Chondrocyte (in vitro differentiated cells): ENCODE data around the gene AFP. TPM values are rescaled to one million over a fixed set of nuclear protein-coding genes. Genes with fewer than 3 reads are reported as not detected.

ENCODE experiments used
- DNase-seq: peaks from one replicate; pipeline ENCODE4 v3.0.0; 2021; ENCODE audit warnings: mixed read lengths, low spot score
- H3K27ac Mint-ChIP-seq: one replicate; pipeline ENCODE4 v1.8.0; 2021; ENCODE audit warnings: mild to moderate bottlenecking, moderate library complexity, mixed read lengths; ENCODE audit not compliant: unreplicated experiment
- H3K27me3 Mint-ChIP-seq: 2 replicates; pipeline ENCODE4 v1.8.0; 2021; ENCODE audit warnings: low read depth, mixed read lengths
- H3K36me3 Mint-ChIP-seq: 2 replicates; pipeline ENCODE4 v1.8.0; 2021; ENCODE audit warnings: low read depth, mixed read lengths
- H3K4me1 Mint-ChIP-seq: 2 replicates; pipeline ENCODE4 v1.8.0; 2021; ENCODE audit warnings: low read depth, mild to moderate bottlenecking, mixed read lengths
- H3K4me3 Mint-ChIP-seq: one replicate; pipeline ENCODE4 v1.8.0; 2021; ENCODE audit warnings: mild to moderate bottlenecking, moderate library complexity, mixed read lengths; ENCODE audit not compliant: unreplicated experiment
- H3K9me3 Mint-ChIP-seq: 2 replicates; pipeline ENCODE4 v1.8.0; 2021; ENCODE audit warnings: low read depth, mixed read lengths
- CTCF ChIP-seq: fragments of 200-600 bp; sonication (generic); IDR thresholded peaks from 2 replicates; pipeline ENCODE4 v1.5.0; 2021; ENCODE audit warnings: antibody characterized with exemption, mild to moderate bottlenecking, moderate library complexity
- total RNA-seq: library from RNA; stranded (reverse); gene quantifications from 3 replicates; pipeline ENCODE4 v1.2.1, GENCODE V29; 2021

Gene AFP
- total RNA-seq, 1 donor from 2014 or later, result not detected

- no peak overlapping the region for H3K27ac Mint-ChIP-seq
- peaks cover 16% of the 10 kb centered on the region for H3K27me3 Mint-ChIP-seq
- no peaks in the 10 kb centered on the region for H3K9me3 Mint-ChIP-seq
- TF ChIP-seq CTCF, result no peak
- no peaks in the 10 kb centered on the region for H3K36me3 Mint-ChIP-seq
- no peak for DNase-seq
- no peaks in the 10 kb centered on the region for H3K4me1 Mint-ChIP-seq
- no peak overlapping the region for H3K4me3 Mint-ChIP-seq
Measured at GRCh38 chr4:73415807-73416238, 20.2 kb upstream of the AFP start.

- H3K4me1 Mint-ChIP-seq, result no peaks in the 10 kb centered on the region
- H3K27ac Mint-ChIP-seq, result no peak overlapping the region
- H3K4me3 Mint-ChIP-seq, result no peak overlapping the region
- no peaks in the 10 kb centered on the region for H3K36me3 Mint-ChIP-seq
- no peaks in the 10 kb centered on the region for H3K9me3 Mint-ChIP-seq
- H3K27me3 Mint-ChIP-seq, result peaks cover 11% of the 10 kb centered on the region
- TF ChIP-seq CTCF, result no peak
- DNase-seq, result no peak
Measured at GRCh38 chr4:73416423-73417087, 19.5 kb upstream of the AFP start.

- Mint-ChIP-seq H3K4me1 (no peaks in the 10 kb centered on the region), H3K36me3 (no peaks in the 10 kb centered on the region), H3K27ac (no peak overlapping the region), H3K9me3 (no peaks in the 10 kb centered on the region), H3K4me3 (no peak overlapping the region), H3K27me3 (peaks cover 10% of the 10 kb centered on the region)
- no peak for DNase-seq
- no peak for TF ChIP-seq CTCF
Measured at GRCh38 chr4:73417342-73417741, 18.7 kb upstream of the AFP start.

GRCh38 chr4:73417973-73418372 is 18.0 kb upstream of the AFP start:
- no peak for TF ChIP-seq CTCF
- Mint-ChIP-seq H3K36me3 (no peaks in the 10 kb centered on the region), H3K9me3 (no peaks in the 10 kb centered on the region), H3K27ac (no peak overlapping the region), H3K27me3 (peaks cover 10% of the 10 kb centered on the region), H3K4me1 (no peaks in the 10 kb centered on the region), H3K4me3 (no peak overlapping the region)
- no peak for DNase-seq

- no peaks in the 10 kb centered on the region for H3K9me3 Mint-ChIP-seq
- no peak overlapping the region for H3K27ac Mint-ChIP-seq
- H3K4me3 Mint-ChIP-seq, result no peak overlapping the region
- DNase-seq, result no peak
- H3K4me1 Mint-ChIP-seq, result no peaks in the 10 kb centered on the region
- no peaks in the 10 kb centered on the region for H3K36me3 Mint-ChIP-seq
- H3K27me3 Mint-ChIP-seq, result peaks cover 10% of the 10 kb centered on the region
- TF ChIP-seq CTCF, result no peak
Measured at GRCh38 chr4:73418677-73419076, 17.3 kb upstream of the AFP start.
